Breast epithelium (tissue), 3 donors: Measurements from ENCODE around the gene SSTR3.

Experiments used
- CTCF ChIP-seq, 3 donors: fragments of 450-650 bp; IDR thresholded peaks; one replicate each; pipeline ENCODE4 v1.5.1; 2016 to 2017; ENCODE audit warnings: antibody characterized with exemption in 3 of 3, mild to moderate bottlenecking in 3 of 3, moderate library complexity in 3 of 3
- POLR2A ChIP-seq: fragments of 450-650 bp; IDR thresholded peaks from one replicate; pipeline ENCODE4 v1.6.1; 2016; ENCODE audit warnings: antibody characterized with exemption, mild to moderate bottlenecking, moderate library complexity
- POLR2AphosphoS5 ChIP-seq, 3 donors: sonication (generic); formaldehyde crosslinking; IDR thresholded peaks; one replicate each; pipeline ENCODE4 v1.6.1; 2017; ENCODE audit warnings: antibody characterized with exemption in 3 of 3

GRCh38 chr22:37178350-37179125 lies 33.7 kb downstream of the SSTR3 start:
- TF ChIP-seq CTCF (IDR thresholded peaks at IDR 0.05) = no peak
- TF ChIP-seq POLR2AphosphoS5 (IDR thresholded peaks at IDR 0.05) = peak in 1 of 3 donors; percentile 13
- no peak for TF ChIP-seq POLR2A
